Heart left ventricle (tissue), 16 donors: ENCODE measurements around the gene USP48. TPM values are rescaled to one million over a fixed set of nuclear protein-coding genes. Genes with fewer than 3 reads are reported as not detected.

Experiments
- ATAC-seq, 4 donors: fragments of 200-7000 bp; cut with Tn5 transposase; one replicate each; pipeline ENCODE4 v1.9.1; 2020 to 2022; ENCODE audit warnings: moderate library complexity in 4 of 4, mild to moderate bottlenecking in 3 of 4, moderate number of reproducible peaks in 1 of 4
- DNase-seq, 5 donors: peaks; one replicate each; pipeline ENCODE4 v3.0.0-alpha.2; 2020
- H3K27ac ChIP-seq, 12 donors: fragments of 200-600 bp; sonication (generic) in 4 of 12; one replicate each; pipeline versions ENCODE4 v1.5.0 to v1.8.0; 2016 to 2022; ENCODE audit warnings: mild to moderate bottlenecking in 2 of 12
- H3K27me3 ChIP-seq, 9 donors: fragments of 200-600 bp; sonication (generic) in 2 of 9; one replicate each; pipeline versions ENCODE4 v1.5.1 to v1.8.0; 2016 to 2022; ENCODE audit warnings: mild to moderate bottlenecking in 3 of 9
- H3K36me3 ChIP-seq, 9 donors: fragments of 200-600 bp; sonication (generic) in 2 of 9; one replicate each; pipeline versions ENCODE4 v1.5.0 to v1.8.0; 2018 to 2022; ENCODE audit warnings: mild to moderate bottlenecking in 2 of 9
- H3K4me1 ChIP-seq, 12 donors: fragments of 200-600 bp; sonication (generic) in 4 of 12; one replicate each; pipeline versions ENCODE4 v1.5.0 to v1.8.0; 2016 to 2022; ENCODE audit warnings: mild to moderate bottlenecking in 3 of 12
- H3K4me3 ChIP-seq, 12 donors: fragments of 200-600 bp; sonication (generic) in 4 of 12; one replicate each; pipeline versions ENCODE4 v1.5.0 to v1.8.0; 2017 to 2022; ENCODE audit warnings: mild to moderate bottlenecking in 9 of 12, moderate library complexity in 4 of 12
- H3K9me3 ChIP-seq, 12 donors: fragments of 200-600 bp; sonication (generic) in 4 of 12; one replicate each; pipeline versions ENCODE4 v1.5.0 to v1.8.0; 2016 to 2022; ENCODE audit warnings: mild to moderate bottlenecking in 1 of 12
- CTCF ChIP-seq, 12 donors: fragments of 200-600 bp; sonication (generic) in 4 of 12; IDR thresholded peaks; one replicate each; pipeline versions ENCODE4 v1.5.0 to v1.8.0; 2018 to 2022; ENCODE audit warnings: antibody characterized with exemption in 12 of 12, mild to moderate bottlenecking in 5 of 12
- POLR2A ChIP-seq, 2 donors: fragments of 450-650 bp; IDR thresholded peaks; one replicate each; pipeline ENCODE4 v1.6.1; 2017; ENCODE audit warnings: antibody characterized with exemption in 2 of 2, mild to moderate bottlenecking in 2 of 2, moderate library complexity in 2 of 2
- WGBS, 4 donors: extraction: QIAGEN DNeasy Blood & Tissue Kit in 2 of 4; methylation state at CpG; one replicate each; pipeline versions ENCODE4 v1.1.5 to v1.1.7; 2013 to 2018; 5-methylcytosine and 5-hydroxymethylcytosine counted together
- intact Hi-C, 10 donors: fragments of 100-400 bp; cut with DNase I; formaldehyde crosslinking; loops; one replicate each; pipeline versions ENCODE4 v1.11.1 to v1.14.2; 2022
- polyA plus RNA-seq, 2 donors: library from polyadenylated mRNA; stranded (reverse); fragments of 200-250 nt; gene quantifications; one replicate each; pipeline ENCODE4 v1.2.3, GENCODE V29; 2013
- total RNA-seq, 9 donors: library from RNA; depleted of rRNA in 2 of 9; stranded (reverse); fragments of >200 nt in 2 of 9; fragmentation: NEBNext Ultra II Directional in 3 of 9; extraction: Animal tissue kit (Norgen Biotek cat#: 25700) in 3 of 9; gene quantifications; one replicate each; pipeline versions ENCODE4 v1.1.0 to v1.2.4, GENCODE V29; 2016 to 2023
- donor health status: ischemic (EF 13 %, LVEDD 7.1; RV severe dilation, severe dysfunction).
- donor health status: healthy with polysubstance abuse.
- donor health status: DM: no; HTN: yes; CAD: no.
- donor health status: DM: no; HTN: no; CAD: no.
- donor health status: ischemic (EF 25% LVEDD 6.9; RV normal size, moderate dysfunction).
- donor health status: ischemic (EF 25% LVEDD 5.7; RV mildly dilated, moderate dysfunction).
- donor health status: healthy.
- donor health status: DM: yes; HTN: yes; CAD: no.
- donor health status: ischemic (EF 35%, LVEDD 5.7; RV mildly dilated, moderate dysfunction).
- donor health status: nonischemic (EF 11% LVEDD 7.7; RV severe dilation, severe dysfunction).
- donor health status: DM: yes; HTN: yes; CAD: no.
- donor health status: PGD.
- donor health status: ischemic (EF 29% LVEDD 5.4; RV normal size, mild dysfunction).
- donor health status: nonischemic (EF 23%, LVEDD 6.1; RV moderate dilation, normal function).

USP48 gene
- total and polyA plus RNA-seq, 11 donors, result 17.3 to 45.5 (median 38.8) TPM

- 95 to 98% (median 97%) methylated on average over 8 of the region's 8 CpGs for WGBS, 4 donors
- no peak for ATAC-seq
Observed at GRCh38 chr1:21758614-21759013, 24.3 kb downstream of the USP48 start.

GRCh38 chr1:21756393-21757089, 26.4 kb downstream of the USP48 start:
- Histone ChIP-seq H3K4me1 (peaks cover 0 to 14% (median 0%) of the 10 kb centered on the region in 12 donors), H3K36me3 (peaks cover 0 to 56% (median 52%) of the 10 kb centered on the region in 9 donors), H3K27me3 (no peaks in the 10 kb centered on the region), H3K9me3 (no peaks in the 10 kb centered on the region), H3K4me3 (no peak overlapping the region), H3K27ac (no peak overlapping the region)
- no peak for ATAC-seq
- WGBS, 4 donors, result 74 to 78% (median 75%) methylated on average over 12 of the region's 12 CpGs
- intact Hi-C loops, result no loop called here
- no peak for DNase-seq
- no peak for TF ChIP-seq POLR2A (IDR thresholded peaks at IDR 0.05)
- TF ChIP-seq CTCF (IDR thresholded peaks at IDR 0.05), result no peak

More at GRCh38 chr1:21758614-21759013, 24.3 kb downstream of the USP48 start:
- no peak for DNase-seq
- Histone ChIP-seq H3K36me3 (peaks cover 0 to 36% (median 31%) of the 10 kb centered on the region in 9 donors), H3K27me3 (no peaks in the 10 kb centered on the region), H3K9me3 (no peaks in the 10 kb centered on the region), H3K27ac (no peak overlapping the region), H3K4me1 (peaks cover 0 to 22% (median 5%) of the 10 kb centered on the region in 12 donors), H3K4me3 (no peak overlapping the region)
- intact Hi-C loops, result no loop called here
- no peak for TF ChIP-seq POLR2A (IDR thresholded peaks at IDR 0.05)
- TF ChIP-seq CTCF (IDR thresholded peaks at IDR 0.05), result no peak

GRCh38 chr1:21755067-21755466, 27.9 kb downstream of the USP48 start:
- no peaks in the 10 kb centered on the region for H3K9me3 ChIP-seq
- WGBS, 4 donors, result 94 to 98% (median 96%) methylated on average over 2 of the region's 2 CpGs
- no peak for TF ChIP-seq CTCF (IDR thresholded peaks at IDR 0.05)
- TF ChIP-seq POLR2A (IDR thresholded peaks at IDR 0.05), result no peak
- no peak for DNase-seq
- peaks cover 0 to 14% (median 0%) of the 10 kb centered on the region in 12 donors for H3K4me1 ChIP-seq
- peaks cover 0 to 71% (median 66%) of the 10 kb centered on the region in 9 donors for H3K36me3 ChIP-seq
- H3K27ac ChIP-seq, result no peak overlapping the region
- H3K27me3 ChIP-seq, result no peaks in the 10 kb centered on the region
- no peak for ATAC-seq
- no peak overlapping the region for H3K4me3 ChIP-seq
- intact Hi-C loops, result no loop called here

DNA sequence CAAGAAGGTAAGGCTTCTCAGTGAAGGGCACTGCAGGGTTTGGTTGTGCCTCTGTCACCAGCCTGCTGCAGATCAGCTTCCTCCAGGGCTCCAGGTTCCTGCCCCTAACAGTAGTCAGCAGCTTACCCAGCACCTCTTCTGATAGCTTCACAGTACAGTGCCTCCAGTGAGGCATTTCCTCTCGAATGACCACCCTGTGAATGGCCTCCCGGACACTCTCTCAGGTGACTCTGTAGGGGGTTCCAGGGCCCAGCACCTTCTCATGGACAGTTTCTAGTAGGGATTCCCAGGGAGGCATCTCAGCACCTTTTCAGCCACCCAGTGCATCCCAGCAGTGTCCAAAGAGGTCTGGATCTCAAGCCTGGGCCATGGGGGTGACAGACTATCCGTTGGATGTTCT, 28.4 kb downstream of the USP48 start:
- ATAC-seq (no peak), DNase-seq (no peak)
- no peak overlapping the region for H3K4me3 ChIP-seq
- TF ChIP-seq POLR2A (IDR thresholded peaks at IDR 0.05), result no peak
- TF ChIP-seq CTCF (IDR thresholded peaks at IDR 0.05), result no peak
- no peak overlapping the region for H3K27ac ChIP-seq
- peaks cover 0 to 18% (median 0%) of the 10 kb centered on the region in 12 donors for H3K4me1 ChIP-seq
- H3K36me3 ChIP-seq, result peaks cover 0 to 76% (median 68%) of the 10 kb centered on the region in 9 donors
- no peaks in the 10 kb centered on the region for H3K27me3 ChIP-seq
- intact Hi-C loops, result no loop called here
- no peaks in the 10 kb centered on the region for H3K9me3 ChIP-seq
- 81 to 96% (median 93%) methylated on average over 3 of the region's 3 CpGs for WGBS, 4 donors
